ENCODE data around the gene ZBED2. TPM values are rescaled to one million over a fixed set of nuclear protein-coding genes. Genes with fewer than 3 reads are reported as not detected.

Gene ZBED2
- total RNA-seq, 1 experiment from 2014 or later: 0.07 TPM

DNA sequence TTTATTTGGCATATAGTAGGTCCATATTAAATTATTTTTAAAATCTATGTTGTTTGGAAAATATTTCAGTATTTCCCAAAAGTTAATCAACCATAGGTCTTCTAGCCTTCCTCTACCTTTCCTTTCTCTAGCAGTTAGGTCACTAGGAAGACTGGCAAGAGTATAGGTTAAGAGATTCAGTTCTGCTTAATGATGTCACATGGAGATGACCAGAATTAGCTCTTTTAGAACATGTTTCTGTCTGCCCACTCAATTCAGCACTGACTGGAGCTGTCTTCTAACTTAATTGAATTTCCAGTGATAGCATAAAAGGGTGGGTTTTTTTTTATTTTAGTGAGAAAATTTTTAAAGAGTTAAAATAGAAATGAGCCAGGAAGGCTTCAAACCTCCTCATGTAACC is 23.8 kb upstream of the ZBED2 start:
- no peak for TF ChIP-seq MYBL2 (CRISPR knock-in tag; IDR thresholded peaks at IDR 0.05)
- no peak for TF ChIP-seq NR3C1 (CRISPR knock-in tag; conservative IDR thresholded peaks at IDR 0.05; ENCODE audit: low read depth)
- TF ChIP-seq SOX15 (CRISPR knock-in tag; IDR thresholded peaks at IDR 0.05): no peak
- TF ChIP-seq SMAD4 (CRISPR knock-in tag; IDR thresholded peaks at IDR 0.05): no peak
- no peak for TF ChIP-seq CBFB (CRISPR knock-in tag; IDR thresholded peaks at IDR 0.05; ENCODE audit: low read depth)
- no peak for TF ChIP-seq ZNF232 (CRISPR knock-in tag; IDR thresholded peaks at IDR 0.05)
- TF ChIP-seq GTF2I (CRISPR knock-in tag; conservative IDR thresholded peaks at IDR 0.05): no peak
- TF ChIP-seq, protein P1, sequence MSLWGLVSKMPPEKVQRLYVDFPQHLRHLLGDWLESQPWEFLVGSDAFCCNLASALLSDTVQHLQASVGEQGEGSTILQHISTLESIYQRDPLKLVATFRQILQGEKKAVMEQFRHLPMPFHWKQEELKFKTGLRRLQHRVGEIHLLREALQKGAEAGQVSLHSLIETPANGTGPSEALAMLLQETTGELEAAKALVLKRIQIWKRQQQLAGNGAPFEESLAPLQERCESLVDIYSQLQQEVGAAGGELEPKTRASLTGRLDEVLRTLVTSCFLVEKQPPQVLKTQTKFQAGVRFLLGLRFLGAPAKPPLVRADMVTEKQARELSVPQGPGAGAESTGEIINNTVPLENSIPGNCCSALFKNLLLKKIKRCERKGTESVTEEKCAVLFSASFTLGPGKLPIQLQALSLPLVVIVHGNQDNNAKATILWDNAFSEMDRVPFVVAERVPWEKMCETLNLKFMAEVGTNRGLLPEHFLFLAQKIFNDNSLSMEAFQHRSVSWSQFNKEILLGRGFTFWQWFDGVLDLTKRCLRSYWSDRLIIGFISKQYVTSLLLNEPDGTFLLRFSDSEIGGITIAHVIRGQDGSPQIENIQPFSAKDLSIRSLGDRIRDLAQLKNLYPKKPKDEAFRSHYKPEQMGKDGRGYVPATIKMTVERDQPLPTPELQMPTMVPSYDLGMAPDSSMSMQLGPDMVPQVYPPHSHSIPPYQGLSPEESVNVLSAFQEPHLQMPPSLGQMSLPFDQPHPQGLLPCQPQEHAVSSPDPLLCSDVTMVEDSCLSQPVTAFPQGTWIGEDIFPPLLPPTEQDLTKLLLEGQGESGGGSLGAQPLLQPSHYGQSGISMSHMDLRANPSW (CRISPR knock-in tag; conservative IDR thresholded peaks at IDR 0.05; ENCODE audit: low read depth): no peak
- no peak for TF ChIP-seq TEAD1 (CRISPR knock-in tag; IDR thresholded peaks at IDR 0.05)
- no peak for TF ChIP-seq NFYB (CRISPR knock-in tag; conservative IDR thresholded peaks at IDR 0.05; ENCODE audit: low read depth)
- TF ChIP-seq CREM (CRISPR knock-in tag; IDR thresholded peaks at IDR 0.05): no peak
- TF ChIP-seq ZNF423 (CRISPR knock-in tag; IDR thresholded peaks at IDR 0.05): no peak
- TF ChIP-seq, protein P2, sequence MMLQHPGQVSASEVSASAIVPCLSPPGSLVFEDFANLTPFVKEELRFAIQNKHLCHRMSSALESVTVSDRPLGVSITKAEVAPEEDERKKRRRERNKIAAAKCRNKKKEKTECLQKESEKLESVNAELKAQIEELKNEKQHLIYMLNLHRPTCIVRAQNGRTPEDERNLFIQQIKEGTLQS (CRISPR knock-in tag; conservative IDR thresholded peaks at IDR 0.05): no peak
- no peak for TF ChIP-seq FOXK1 (CRISPR knock-in tag; IDR thresholded peaks at IDR 0.05)
- ATAC-seq: no peak
- H3K36me3 Mint-ChIP-seq: peaks cover 5% of the 10 kb centered on the region; the same call in 1 of the 2 replicates
- H3K27me3 Mint-ChIP-seq (ENCODE audit: low read depth): no peaks in the 10 kb centered on the region
- no peak overlapping the region for H3K27ac Mint-ChIP-seq
- ChIA-PET CTCF (interaction anchor here (4.2 kb wide), 1 partner anchor 41 kb away, joined by 11 read pairs; no protein-coding TSS in a partner anchor), POLR2A (no interaction called here)
- H3K9me3 Mint-ChIP-seq: peaks cover 14% of the 10 kb centered on the region
- H3K4me3 Mint-ChIP-seq: no peak overlapping the region
- no peaks in the 10 kb centered on the region for H3K4me1 Mint-ChIP-seq
- DNase-seq (ENCODE audit: low spot score): no peak

DNA sequence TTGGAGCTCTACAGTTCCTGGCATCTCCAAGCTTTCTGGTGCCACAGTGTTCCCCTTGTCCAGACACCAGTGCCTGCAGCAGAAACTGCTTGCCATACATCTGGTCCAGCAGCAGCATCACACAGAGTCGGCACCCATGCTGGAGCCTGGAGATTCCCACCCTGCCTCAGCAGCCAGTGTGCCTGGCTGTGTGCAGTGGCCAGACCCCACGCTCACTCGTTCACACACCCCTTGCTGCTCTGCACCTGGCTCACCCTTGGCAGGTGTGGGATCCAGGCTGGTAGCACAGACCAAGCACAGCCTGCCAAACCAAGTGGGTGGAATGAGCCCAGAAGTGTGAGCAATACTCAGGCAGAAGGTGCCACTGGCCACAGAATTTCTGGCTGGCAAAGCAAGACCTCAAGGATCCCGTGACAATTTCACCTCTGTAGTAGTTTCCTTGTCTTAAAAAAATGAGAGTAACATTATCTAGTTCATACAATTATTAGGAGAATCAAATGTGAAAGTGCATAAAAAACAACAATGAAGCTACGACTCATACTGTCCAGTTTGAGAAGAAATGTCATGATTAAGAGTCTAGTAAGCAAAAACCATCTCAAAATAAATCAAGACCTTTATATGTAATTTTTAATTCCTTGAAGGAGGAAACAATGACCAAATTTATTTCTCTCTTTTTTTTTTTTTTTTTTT is 22.9 kb upstream of the ZBED2 start:
- no peak for DNase-seq (ENCODE audit: low spot score)
- Mint-ChIP-seq H3K9me3 (peaks cover 14% of the 10 kb centered on the region), H3K4me3 (no peak overlapping the region), H3K36me3 (peaks cover 5% of the 10 kb centered on the region; the same call in 1 of the 2 replicates), H3K4me1 (no peaks in the 10 kb centered on the region), H3K27ac (no peak overlapping the region), H3K27me3 (ENCODE audit: low read depth) (no peaks in the 10 kb centered on the region)
- ChIA-PET CTCF (interaction anchor here (0.6 to 4.2 kb wide), 2 partner anchors 40 to 1360 kb away, joined by 5 to 11 read pairs; no protein-coding TSS in a partner anchor), POLR2A (no interaction called here)
- no peak for ATAC-seq
- TF ChIP-seq RELA (CRISPR knock-in tag; IDR thresholded peaks at IDR 0.05; ENCODE audit: borderline replicate concordance) (no peak), ZNF396 (CRISPR knock-in tag; IDR thresholded peaks at IDR 0.05; ENCODE audit: borderline replicate concordance) (no peak)

DNA sequence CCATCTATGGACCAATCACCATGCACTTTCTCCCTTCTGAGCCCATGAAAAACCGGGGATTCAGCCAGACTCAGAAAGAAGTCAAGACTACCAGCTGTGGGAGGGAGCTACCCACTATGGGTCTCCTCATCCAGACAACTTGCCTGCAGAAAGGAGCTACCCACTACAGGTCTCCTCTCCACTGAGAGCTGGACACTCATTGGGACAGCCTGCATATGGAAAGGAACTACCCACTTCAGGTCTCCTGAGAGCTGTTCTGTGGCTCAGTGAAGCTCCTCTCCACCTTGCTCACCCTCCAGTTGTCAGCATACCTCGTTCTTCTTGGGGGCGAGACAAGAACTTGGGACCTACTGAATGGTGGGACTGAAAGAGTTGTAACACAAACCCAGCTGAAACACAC is 22.3 kb upstream of the ZBED2 start:
- DNase-seq (ENCODE audit: low spot score) (no peak), ATAC-seq (no peak)
- peaks cover 14% of the 10 kb centered on the region for H3K9me3 Mint-ChIP-seq
- no peaks in the 10 kb centered on the region for H3K4me1 Mint-ChIP-seq
- ChIA-PET CTCF (interaction anchor here (0.6 to 4.2 kb wide), 2 partner anchors 39 to 1360 kb away, joined by 5 to 11 read pairs; no protein-coding TSS in a partner anchor), POLR2A (no interaction called here)
- H3K27ac Mint-ChIP-seq: no peak overlapping the region
- H3K36me3 Mint-ChIP-seq: peaks cover 5% of the 10 kb centered on the region; the same call in 1 of the 2 replicates
- H3K27me3 Mint-ChIP-seq (ENCODE audit: low read depth): no peaks in the 10 kb centered on the region
- no peak overlapping the region for H3K4me3 Mint-ChIP-seq
- no peak for TF ChIP-seq NFATC4 (CRISPR knock-in tag; IDR thresholded peaks at IDR 0.05)

Data from WTC11 (cell line).